ENCODE results near the gene ARHGAP11B.
"Not testable (repeated sequence)": the region's sequence is repeated elsewhere in the genome, so short reads cannot be mapped to it uniquely, and the experiment has no call there.

Gene ARHGAP11B
- long read RNA-seq = 0 reads

DNA sequence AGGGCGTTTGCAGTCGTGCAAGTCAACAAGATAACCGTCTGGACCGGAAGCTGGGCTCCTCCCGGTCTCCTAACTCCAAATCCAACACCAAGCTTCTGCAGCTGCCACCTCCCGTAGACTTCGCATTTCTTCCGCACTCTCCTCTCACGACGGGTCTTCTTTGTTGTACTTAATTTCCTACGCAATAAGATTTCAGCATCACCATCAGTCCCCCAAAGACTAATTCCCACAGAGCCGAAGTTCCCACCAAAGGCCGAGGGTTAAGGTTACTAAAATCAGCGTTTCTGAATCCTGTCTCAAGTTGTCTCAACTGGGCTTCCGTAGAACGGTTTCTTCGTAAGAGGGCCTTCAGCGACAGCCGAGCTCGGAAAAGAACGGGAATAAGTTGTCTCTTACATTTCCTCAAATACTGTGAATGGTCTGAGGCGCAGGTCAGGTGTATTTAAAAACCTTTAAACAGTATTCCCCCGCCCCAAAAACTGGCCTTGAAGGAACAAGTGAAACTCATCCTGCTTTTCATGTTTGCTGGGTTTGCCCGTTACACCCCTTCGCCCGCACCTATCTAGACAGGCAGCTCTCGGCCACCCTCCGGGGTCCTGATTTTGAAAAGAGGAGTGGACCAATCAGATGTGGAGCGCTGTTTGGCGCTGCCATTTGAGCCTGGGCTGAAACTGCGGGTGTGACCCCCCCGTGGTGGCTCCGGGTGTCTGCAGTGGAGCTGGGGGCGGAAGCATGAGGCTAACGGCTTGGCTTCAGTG, at the start of gene ARHGAP11B:
TSS of gene ARHGAP11B (plus strand) at position 693 of the 758 bp plus-strand sequence.
- CTCF ChIA-PET; BruUV-seq (replicated peaks); H3K9me3 Mint-ChIP-seq (ENCODE audit: unreplicated experiment); H3K27me3 Mint-ChIP-seq (ENCODE audit: insufficient read depth, unreplicated experiment); intact Hi-C loops (cut with micrococcal nuclease); H3K36me3 Mint-ChIP-seq (ENCODE audit: insufficient read depth, unreplicated experiment); H3K4me1 Mint-ChIP-seq (ENCODE audit: insufficient read depth, unreplicated experiment): not testable (repeated sequence)
- POLR2A ChIA-PET = interaction anchor here (0.6 to 0.7 kb wide), 2 partner anchors 353 to 366 kb away, joined by 3 read pairs; partner anchors contain the start of gene MTMR10
- peak within 1 kb of the TSS; percentile 98 for H3K27ac Mint-ChIP-seq (ENCODE audit: low read depth, unreplicated experiment)
- peak within 1 kb of the TSS; percentile 100 for H3K4me3 Mint-ChIP-seq (ENCODE audit: unreplicated experiment)
- DNase-seq (ENCODE audit: unreplicated experiment) = peak; percentile 97

DNA sequence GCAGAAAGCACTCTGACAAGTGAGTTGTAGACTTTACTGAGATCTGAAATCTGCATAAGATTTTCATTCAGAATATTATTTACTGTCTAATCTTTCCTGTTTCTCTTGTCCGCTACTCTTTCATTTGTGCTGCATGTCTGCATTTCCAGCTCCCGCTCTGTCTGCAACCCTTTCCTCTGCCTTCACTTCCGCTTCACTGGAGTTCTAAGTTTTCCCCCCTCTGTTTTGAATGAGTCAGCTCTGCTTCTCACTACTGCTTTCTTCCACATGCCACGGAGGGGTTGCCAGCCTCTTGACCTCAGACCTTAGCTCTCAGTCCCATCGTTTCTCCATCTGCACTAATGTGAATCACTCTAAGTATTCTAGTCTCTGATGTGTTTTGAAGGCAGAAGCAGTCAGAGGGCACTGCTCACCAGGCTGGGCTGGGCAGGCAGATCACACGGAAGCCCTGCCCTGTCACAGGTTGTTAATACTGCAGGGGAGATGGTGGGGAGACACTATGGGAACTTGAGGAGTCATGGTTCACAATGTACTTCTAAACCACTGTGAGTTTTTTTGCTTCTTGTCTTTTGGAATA, 46.4 kb upstream of the ARHGAP11B start:
- H3K27me3 Mint-ChIP-seq (ENCODE audit: insufficient read depth, unreplicated experiment); H3K36me3 Mint-ChIP-seq (ENCODE audit: insufficient read depth, unreplicated experiment); H3K4me3 Mint-ChIP-seq (ENCODE audit: unreplicated experiment); H3K4me1 Mint-ChIP-seq (ENCODE audit: insufficient read depth, unreplicated experiment); DNase-seq (ENCODE audit: unreplicated experiment); BruUV-seq (replicated peaks); intact Hi-C loops (cut with micrococcal nuclease); H3K9me3 Mint-ChIP-seq (ENCODE audit: unreplicated experiment); H3K27ac Mint-ChIP-seq (ENCODE audit: low read depth, unreplicated experiment); CTCF ChIA-PET; POLR2A ChIA-PET: not testable (repeated sequence)

DNA sequence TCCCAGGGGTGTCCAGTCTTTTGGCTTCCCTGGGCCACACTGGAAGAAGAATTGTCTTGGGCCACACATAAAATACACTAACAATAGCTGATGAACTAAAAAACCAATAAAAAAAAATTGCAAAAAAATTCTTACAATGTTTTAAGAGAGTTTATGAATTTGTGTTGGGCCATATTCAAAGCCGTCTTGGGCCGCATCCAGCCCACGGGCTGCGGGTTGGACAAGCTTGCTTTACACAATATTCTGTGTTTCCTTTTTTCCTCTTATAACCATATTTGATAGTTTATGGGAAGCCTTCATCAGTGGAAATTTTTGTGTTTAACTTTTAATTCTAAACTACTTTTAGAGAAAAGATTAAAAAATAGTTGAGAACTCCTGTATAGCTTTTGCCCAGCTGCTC, 45.2 kb upstream of the ARHGAP11B start:
- intact Hi-C loops (cut with micrococcal nuclease); H3K4me1 Mint-ChIP-seq (ENCODE audit: insufficient read depth, unreplicated experiment); POLR2A ChIA-PET; H3K27me3 Mint-ChIP-seq (ENCODE audit: insufficient read depth, unreplicated experiment); CTCF ChIA-PET; DNase-seq (ENCODE audit: unreplicated experiment); H3K36me3 Mint-ChIP-seq (ENCODE audit: insufficient read depth, unreplicated experiment); H3K4me3 Mint-ChIP-seq (ENCODE audit: unreplicated experiment); H3K9me3 Mint-ChIP-seq (ENCODE audit: unreplicated experiment); BruUV-seq (replicated peaks); H3K27ac Mint-ChIP-seq (ENCODE audit: low read depth, unreplicated experiment): not testable (repeated sequence)

- H3K36me3 Mint-ChIP-seq (ENCODE audit: insufficient read depth, unreplicated experiment); H3K9me3 Mint-ChIP-seq (ENCODE audit: unreplicated experiment); POLR2A ChIA-PET; intact Hi-C loops (cut with micrococcal nuclease); H3K4me1 Mint-ChIP-seq (ENCODE audit: insufficient read depth, unreplicated experiment); H3K27me3 Mint-ChIP-seq (ENCODE audit: insufficient read depth, unreplicated experiment); BruUV-seq (replicated peaks); H3K27ac Mint-ChIP-seq (ENCODE audit: low read depth, unreplicated experiment); H3K4me3 Mint-ChIP-seq (ENCODE audit: unreplicated experiment); DNase-seq (ENCODE audit: unreplicated experiment): not testable (repeated sequence)
- TF ChIP-seq, protein P1, sequence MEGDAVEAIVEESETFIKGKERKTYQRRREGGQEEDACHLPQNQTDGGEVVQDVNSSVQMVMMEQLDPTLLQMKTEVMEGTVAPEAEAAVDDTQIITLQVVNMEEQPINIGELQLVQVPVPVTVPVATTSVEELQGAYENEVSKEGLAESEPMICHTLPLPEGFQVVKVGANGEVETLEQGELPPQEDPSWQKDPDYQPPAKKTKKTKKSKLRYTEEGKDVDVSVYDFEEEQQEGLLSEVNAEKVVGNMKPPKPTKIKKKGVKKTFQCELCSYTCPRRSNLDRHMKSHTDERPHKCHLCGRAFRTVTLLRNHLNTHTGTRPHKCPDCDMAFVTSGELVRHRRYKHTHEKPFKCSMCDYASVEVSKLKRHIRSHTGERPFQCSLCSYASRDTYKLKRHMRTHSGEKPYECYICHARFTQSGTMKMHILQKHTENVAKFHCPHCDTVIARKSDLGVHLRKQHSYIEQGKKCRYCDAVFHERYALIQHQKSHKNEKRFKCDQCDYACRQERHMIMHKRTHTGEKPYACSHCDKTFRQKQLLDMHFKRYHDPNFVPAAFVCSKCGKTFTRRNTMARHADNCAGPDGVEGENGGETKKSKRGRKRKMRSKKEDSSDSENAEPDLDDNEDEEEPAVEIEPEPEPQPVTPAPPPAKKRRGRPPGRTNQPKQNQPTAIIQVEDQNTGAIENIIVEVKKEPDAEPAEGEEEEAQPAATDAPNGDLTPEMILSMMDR (IDR thresholded peaks at IDR 0.05; ENCODE audit: unreplicated experiment) = peak; percentile 29
- CTCF ChIA-PET = interaction anchor here (0.7 kb wide), 1 partner anchor 352 kb away, joined by 3 read pairs; no protein-coding TSS in a partner anchor
These were observed 27.0 kb upstream of the ARHGAP11B start for GRCh38 chr15:30598953-30599352.

GRCh38 chr15:30603796-30604195, 22.1 kb upstream of the ARHGAP11B start, which contains the start of gene GOLGA8H:
Gene GOLGA8H, plus strand, starts transcription at chr15:30604028. Its CDS starts 98 bp downstream, at chr15:30604126.
- intact Hi-C loops (cut with micrococcal nuclease); POLR2A ChIA-PET: not testable (repeated sequence)

DNA sequence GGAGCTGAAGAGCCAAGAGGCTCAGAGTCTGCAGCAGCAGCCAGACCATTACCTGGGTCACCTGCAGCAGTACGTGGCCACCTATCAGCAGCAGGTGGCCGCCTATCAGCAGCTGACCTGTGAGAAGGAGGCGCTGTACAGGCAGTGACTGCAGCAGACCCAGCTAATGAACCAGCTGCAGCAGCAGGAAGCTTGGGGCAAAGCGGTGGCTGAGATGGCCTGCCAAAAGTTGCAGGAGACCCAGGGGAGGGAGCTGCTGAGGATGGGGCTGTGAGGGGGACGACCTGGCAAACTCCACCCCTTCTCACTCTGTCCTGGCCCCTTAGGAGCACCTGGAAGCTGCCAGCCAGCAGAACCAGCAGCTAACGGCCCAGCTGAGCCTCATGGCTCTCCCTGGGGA, 13.7 kb upstream of the ARHGAP11B start:
- H3K36me3 Mint-ChIP-seq (ENCODE audit: insufficient read depth, unreplicated experiment); POLR2A ChIA-PET; H3K27ac Mint-ChIP-seq (ENCODE audit: low read depth, unreplicated experiment); DNase-seq (ENCODE audit: unreplicated experiment); H3K4me3 Mint-ChIP-seq (ENCODE audit: unreplicated experiment); H3K4me1 Mint-ChIP-seq (ENCODE audit: insufficient read depth, unreplicated experiment); BruUV-seq (replicated peaks); CTCF ChIA-PET; H3K9me3 Mint-ChIP-seq (ENCODE audit: unreplicated experiment); H3K27me3 Mint-ChIP-seq (ENCODE audit: insufficient read depth, unreplicated experiment); intact Hi-C loops (cut with micrococcal nuclease): not testable (repeated sequence)

More at GRCh38 chr15:30603796-30604195, 22.1 kb upstream of the ARHGAP11B start, which contains the start of gene GOLGA8H:
- BruUV-seq (replicated peaks); DNase-seq (ENCODE audit: unreplicated experiment); H3K36me3 Mint-ChIP-seq (ENCODE audit: insufficient read depth, unreplicated experiment); CTCF ChIA-PET; H3K4me3 Mint-ChIP-seq (ENCODE audit: unreplicated experiment); H3K27me3 Mint-ChIP-seq (ENCODE audit: insufficient read depth, unreplicated experiment); H3K27ac Mint-ChIP-seq (ENCODE audit: low read depth, unreplicated experiment); H3K4me1 Mint-ChIP-seq (ENCODE audit: insufficient read depth, unreplicated experiment); H3K9me3 Mint-ChIP-seq (ENCODE audit: unreplicated experiment): not testable (repeated sequence)

Measured in MCF 10A (cell line).